GM19468 (cell line): Measurements from ENCODE around the gene ZC3H7B.

Experiments used
- ATAC-seq: cut with Tn5 transposase; IDR thresholded peaks from one replicate; pipeline ENCODE4 v1.9.1; 2021; ENCODE audit warnings: mild to moderate bottlenecking, moderate library complexity, moderate number of reproducible peaks; ENCODE audit not compliant: unreplicated experiment; ENCODE audit errors: extremely low read depth

ZC3H7B gene

DNA sequence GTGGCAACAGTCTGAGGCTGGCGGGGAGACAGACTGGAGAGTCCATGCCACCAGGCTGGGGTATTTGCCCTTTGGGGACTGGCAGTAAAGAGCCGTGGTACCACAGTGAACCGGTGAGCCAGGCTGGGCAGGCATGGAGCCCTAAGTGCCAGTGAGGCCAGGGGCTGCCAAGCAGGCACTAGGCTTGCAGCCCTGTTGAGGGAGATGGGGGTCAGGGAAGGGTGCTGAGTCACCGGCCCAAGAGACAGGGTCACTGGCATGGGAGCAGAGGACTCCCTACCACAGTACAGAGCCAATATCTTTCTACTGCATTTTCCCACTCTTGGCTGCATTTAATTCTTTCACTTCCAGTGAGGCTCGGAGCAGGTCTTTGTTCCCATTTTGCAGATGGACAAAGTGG is 49.7 kb downstream of the ZC3H7B start:
- no peak for ATAC-seq

DNA sequence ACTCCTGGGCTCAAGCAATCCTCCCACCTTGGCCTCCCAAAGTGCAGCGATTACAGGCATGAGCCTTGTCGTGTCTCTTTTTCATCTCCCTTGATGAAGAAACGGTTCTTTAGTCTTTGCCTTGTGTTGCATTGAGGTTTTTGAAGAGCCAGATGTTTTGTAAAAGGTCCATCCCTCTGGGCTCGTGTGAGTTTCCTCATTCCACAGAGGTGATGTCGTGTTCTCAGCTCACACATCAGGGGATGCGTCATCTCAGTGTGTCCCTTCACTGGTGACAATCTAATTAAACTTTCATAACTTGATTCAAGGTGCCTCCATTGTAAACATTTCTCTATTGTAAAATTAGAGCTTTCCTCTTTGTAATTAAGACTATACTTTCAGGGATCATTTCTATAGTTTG is 50.7 kb downstream of the ZC3H7B start:
- ATAC-seq, result no peak

DNA sequence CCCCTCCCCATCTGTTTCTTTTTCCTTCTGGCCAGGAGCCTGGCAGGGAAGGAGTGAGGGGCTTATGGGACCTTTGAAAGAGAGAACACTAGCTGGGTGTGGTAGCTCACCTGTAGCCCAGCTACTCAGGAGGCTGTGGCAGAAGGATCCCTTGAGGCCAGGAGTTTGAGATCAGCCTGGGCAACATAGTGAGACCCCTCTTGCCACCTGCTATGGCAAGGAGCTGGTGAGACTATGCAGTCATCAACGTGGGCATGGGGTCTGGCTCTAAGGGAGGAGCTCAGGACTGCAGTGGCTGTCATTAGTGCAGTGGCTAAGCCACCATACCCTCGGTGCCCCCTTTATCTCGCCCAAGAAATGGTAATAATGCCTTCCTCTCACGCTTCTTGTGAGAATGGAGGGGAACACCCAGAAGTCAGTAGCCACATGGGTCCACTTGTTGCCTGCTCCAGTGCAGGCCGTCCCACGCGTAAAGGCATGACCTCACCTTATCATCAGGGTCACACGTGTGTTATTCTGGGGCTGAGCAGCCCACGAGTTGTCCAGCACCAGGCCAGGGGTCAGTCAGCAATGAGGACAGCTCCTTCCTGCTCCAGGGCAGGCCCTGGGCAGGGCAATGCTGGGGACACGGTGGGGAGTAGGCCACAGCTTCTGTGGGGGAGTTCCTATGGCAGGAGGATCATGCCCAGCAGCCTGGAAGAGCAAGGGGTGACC is 52.7 kb downstream of the ZC3H7B start:
- no peak for ATAC-seq

GRCh38 chr22:41354979-41355378 is 53.7 kb downstream of the ZC3H7B start:
- ATAC-seq, result no peak

GRCh38 chr22:41355895-41356294 is 54.6 kb downstream of the ZC3H7B start:
- ATAC-seq, result no peak

DNA sequence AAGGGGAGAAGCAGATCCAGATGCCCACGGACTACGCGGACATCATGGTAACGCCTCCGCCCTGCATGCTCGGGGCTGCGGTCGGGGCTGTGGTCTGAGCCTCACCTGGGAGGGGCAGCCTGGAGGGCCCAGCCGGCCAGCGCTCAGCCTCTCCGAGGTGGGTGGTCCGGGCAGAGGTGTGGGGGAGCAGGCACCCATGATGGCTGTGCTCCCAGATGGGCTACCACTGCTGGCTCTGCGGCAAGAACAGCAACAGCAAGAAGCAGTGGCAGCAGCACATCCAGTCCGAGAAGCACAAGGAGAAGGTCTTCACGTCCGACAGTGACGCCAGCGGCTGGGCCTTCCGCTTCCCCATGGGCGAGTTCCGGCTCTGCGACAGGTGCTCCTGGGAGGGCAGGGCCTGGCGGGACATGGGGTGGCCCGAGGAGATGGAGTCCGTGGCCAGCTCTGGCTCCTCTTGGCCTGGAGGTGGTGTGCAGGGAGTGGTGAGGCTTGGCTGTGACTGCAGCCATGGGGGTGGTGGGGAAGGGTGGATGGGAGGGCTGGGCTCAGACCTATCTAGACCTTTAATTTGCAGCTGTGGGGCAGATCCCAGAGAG is 55.2 kb downstream of the ZC3H7B start:
- no peak for ATAC-seq

GRCh38 chr22:41357191-41357590 is 55.9 kb downstream of the ZC3H7B start:
- no peak for ATAC-seq

- ATAC-seq, result no peak
Observed at GRCh38 chr22:41358927-41359326, 57.6 kb downstream of the ZC3H7B start.

DNA sequence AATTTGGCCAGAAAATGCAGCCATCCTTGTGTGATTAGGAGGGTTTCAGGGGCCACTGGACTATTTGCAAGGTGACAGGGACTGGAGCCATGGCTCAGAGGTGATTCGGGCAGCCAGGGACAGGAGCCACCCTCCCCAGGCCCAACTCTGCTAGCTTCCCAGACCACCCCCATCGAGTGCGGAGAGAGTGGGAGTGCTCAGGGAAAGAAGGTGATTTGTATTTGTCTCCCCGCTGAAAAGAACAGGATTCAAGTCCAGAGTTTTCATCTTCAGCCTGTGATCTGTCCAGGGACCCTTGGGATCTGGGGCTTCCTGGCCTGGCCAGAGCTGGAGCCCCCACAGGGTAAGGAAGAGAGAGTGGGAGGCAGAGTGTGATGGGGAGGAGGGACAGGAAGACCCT is 58.1 kb downstream of the ZC3H7B start:
- no peak for ATAC-seq

DNA sequence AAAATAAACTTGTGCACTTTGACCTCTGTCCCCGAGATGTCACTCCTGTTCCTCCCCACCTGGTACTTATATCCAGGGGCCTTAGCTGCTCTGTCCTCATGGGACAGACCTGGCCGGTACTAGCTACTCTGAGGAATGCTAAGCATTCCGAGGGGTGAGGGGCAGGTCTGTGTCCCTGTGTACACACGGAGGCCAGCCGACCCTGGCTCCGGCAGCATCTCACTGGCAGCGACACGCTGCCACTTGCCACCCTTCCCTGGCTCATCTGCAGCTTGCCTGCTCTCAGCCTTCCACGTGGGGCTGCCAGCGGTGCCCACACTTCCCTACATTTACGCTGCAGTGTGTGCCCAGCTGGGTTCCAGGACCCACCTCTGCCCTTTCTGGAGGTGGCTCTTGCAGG is 58.8 kb downstream of the ZC3H7B start:
- no peak for ATAC-seq

DNA sequence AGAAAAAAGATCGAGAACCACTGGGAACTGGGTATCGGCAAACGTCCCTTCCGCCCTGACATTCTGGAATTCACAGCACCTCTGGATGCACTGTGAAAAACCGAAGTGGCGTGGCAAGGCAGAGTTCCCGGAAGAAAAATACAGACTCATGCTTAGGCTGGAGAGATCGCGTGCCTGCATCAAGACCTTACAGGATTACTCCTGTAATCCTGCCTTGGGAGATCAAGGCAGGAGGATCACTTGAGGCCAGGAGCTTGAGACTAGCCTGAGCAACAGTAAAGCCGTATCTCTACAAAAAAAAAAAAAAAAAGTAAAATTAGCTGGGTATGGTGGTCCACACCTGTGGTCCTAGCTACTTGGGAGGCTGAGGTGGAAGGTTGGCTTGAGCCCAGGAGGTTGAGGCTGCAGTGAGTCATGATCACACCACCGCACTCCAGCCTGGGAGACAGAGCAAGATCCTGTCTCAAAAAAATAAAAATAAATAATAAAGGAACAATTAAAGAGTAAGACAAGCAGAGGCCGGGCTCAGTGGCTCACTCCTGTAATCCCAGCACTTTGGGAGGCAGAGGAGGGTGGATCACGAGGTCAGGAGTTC is 60.5 kb downstream of the ZC3H7B start:
- no peak for ATAC-seq

DNA sequence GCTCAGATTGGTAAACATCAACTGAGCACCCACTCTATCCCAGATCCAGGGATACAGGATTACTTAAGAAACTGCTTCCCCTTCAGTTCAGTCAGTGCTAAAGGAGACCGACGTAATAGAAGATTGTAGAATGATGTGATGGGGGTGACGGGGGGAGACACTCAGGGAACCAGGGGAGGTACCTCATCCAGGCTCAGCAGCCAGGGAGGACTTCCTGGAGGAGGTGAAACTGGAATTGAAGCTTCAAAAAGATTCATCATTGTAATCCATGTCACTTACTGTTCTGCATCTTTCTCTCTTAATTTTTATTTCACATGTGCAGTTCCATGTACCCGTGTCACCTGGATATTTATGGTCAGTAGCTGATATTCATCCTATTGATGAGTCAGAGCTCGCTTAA is 61.3 kb downstream of the ZC3H7B start:
- no peak for ATAC-seq

DNA sequence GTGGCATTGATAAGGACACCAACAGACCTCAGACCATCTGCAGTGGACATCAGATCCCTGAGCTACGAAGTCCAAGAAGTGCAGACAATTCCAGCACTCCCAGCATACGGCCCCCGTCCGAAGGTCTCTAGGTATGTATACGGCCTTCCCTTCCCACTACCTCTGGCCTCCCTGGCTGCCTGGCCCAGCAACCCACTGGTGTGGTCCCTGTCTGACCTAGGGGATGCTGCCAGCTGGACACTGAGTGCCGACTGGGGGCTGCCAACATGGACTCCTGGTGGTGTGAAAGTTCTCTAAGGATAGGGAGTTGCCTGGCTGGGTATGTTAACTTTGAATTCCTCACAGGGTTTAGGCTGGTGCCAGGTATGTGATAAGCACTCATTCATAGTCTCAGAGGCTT is 62.9 kb downstream of the ZC3H7B start:
- ATAC-seq, result no peak

DNA sequence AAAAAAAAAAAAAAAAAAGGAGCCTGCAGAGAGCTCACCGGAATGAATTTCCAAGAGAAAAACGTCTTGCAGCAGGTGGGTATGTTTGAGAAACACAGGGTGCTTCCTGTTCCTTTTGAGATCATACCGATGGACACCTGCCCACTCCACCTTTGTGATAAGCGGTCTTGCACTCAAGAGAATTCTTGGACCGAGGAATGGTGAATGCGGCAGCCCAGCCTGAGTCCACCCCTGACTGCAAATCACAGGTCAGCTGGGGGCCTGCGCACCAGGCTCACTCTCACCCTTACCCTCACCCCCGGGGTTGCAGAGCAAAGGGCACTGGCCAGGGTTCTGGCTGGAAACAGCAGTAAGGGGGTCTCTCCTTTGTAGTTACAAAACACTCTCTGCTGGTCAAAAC is 63.6 kb downstream of the ZC3H7B start:
- ATAC-seq, result no peak

GRCh38 chr22:41365425-41365824 is 64.1 kb downstream of the ZC3H7B start:
- ATAC-seq, result no peak

- no peak for ATAC-seq
Observed at GRCh38 chr22:41366323-41367029, 65.2 kb downstream of the ZC3H7B start.

- no peak for ATAC-seq
Observed at GRCh38 chr22:41367039-41367679, 65.8 kb downstream of the ZC3H7B start.

- no peak for ATAC-seq
Observed at GRCh38 chr22:41367680-41368542, 66.6 kb downstream of the ZC3H7B start.

GRCh38 chr22:41368543-41369423 is 67.5 kb downstream of the ZC3H7B start:
- no peak for ATAC-seq
